PC-9 (cell line): ENCODE data around the gene VIP. TPM values are rescaled to one million over a fixed set of nuclear protein-coding genes. Genes with fewer than 3 reads are reported as not detected.

Experiments used
- BruUV-seq: library from RNA; stranded (reverse); fragments of 400-500 nt; replicated peaks from 2 replicates; lab custom pipeline; 2021; lab: Mats Ljungman, UMichigan
- CTCF ChIA-PET: fragments of 300-600 bp; sonication (Branson Sonifier 250); formaldehyde crosslinking; loops from one replicate; lab custom pipeline; 2022; ENCODE audit warnings: antibody characterized with exemption; lab: Charles Lee
- POLR2A ChIA-PET: fragments of 300-600 bp; sonication (Branson Sonifier 250); formaldehyde crosslinking; loops from one replicate; lab custom pipeline; 2022; ENCODE audit warnings: antibody characterized with exemption; ENCODE audit not compliant: unreplicated experiment; lab: Charles Lee
- DNase-seq, 2 experiments: peaks; one replicate each; pipeline versions ENCODE4 v3.0.0 to v3.0.0-alpha.2; 2015 to 2022; ENCODE audit warnings: mixed read lengths in 1 of 2
- H2AFZ ChIP-seq: fragments of 200-600 bp; sonication (generic); 2 replicates; pipeline ENCODE4 v1.8.1; 2017; ENCODE audit warnings: antibody characterized with exemption
- H3F3A ChIP-seq: fragments of 200-600 bp; sonication (generic); 2 replicates; pipeline ENCODE4 v1.8.1; 2017; ENCODE audit warnings: antibody characterized with exemption, mild to moderate bottlenecking, low read depth; ENCODE audit not compliant: insufficient read depth
- H3K27ac ChIP-seq: fragments of 200-600 bp; sonication (generic); 2 replicates; pipeline ENCODE4 v1.6.1; 2016; ENCODE audit warnings: mixed run types
- H3K27me3 ChIP-seq: fragments of 200-600 bp; sonication (generic); 2 replicates; pipeline ENCODE4 v1.6.1; 2016; ENCODE audit warnings: low read depth, mixed run types; ENCODE audit not compliant: insufficient read depth
- H3K36me3 ChIP-seq: fragments of 200-600 bp; sonication (generic); 2 replicates; pipeline ENCODE4 v1.6.1; 2016; ENCODE audit warnings: low read depth, mixed run types
- H3K4me1 ChIP-seq: fragments of 200-600 bp; sonication (generic); replicated peaks from 2 replicates; pipeline ENCODE4 v1.6.1; 2016; ENCODE audit warnings: mixed run types; ENCODE audit not compliant: insufficient read depth
- H3K4me2 ChIP-seq: fragments of 200-600 bp; sonication (generic); 2 replicates; pipeline ENCODE4 v1.6.1; 2017; ENCODE audit warnings: mixed run types
- H3K4me3 ChIP-seq: fragments of 200-600 bp; sonication (generic); 2 replicates; pipeline ENCODE4 v1.6.1; 2016; ENCODE audit warnings: mixed run types
- H3K79me2 ChIP-seq: fragments of 200-600 bp; sonication (generic); 2 replicates; pipeline ENCODE4 v1.6.1; 2017; ENCODE audit warnings: low read depth, mixed run types
- H3K9me2 ChIP-seq: fragments of 200-600 bp; sonication (generic); 2 replicates; pipeline ENCODE4 v1.8.1; 2017; ENCODE audit warnings: mild to moderate bottlenecking; ENCODE audit not compliant: insufficient read depth
- H3K9me3 ChIP-seq: fragments of 200-600 bp; sonication (generic); 2 replicates; pipeline ENCODE4 v1.8.1; 2016; ENCODE audit warnings: low read depth; ENCODE audit not compliant: insufficient read depth
- H4K20me1 ChIP-seq: fragments of 200-600 bp; sonication (generic); 2 replicates; pipeline ENCODE4 v1.8.1; 2017; ENCODE audit not compliant: insufficient read depth
- EZH2 ChIP-seq: fragments of 200-600 bp; sonication (generic); IDR thresholded peaks from 2 replicates; pipeline ENCODE4 v1.8.0; 2017; ENCODE audit warnings: antibody characterized with exemption, low read depth
- intact Hi-C: fragments of 100-400 bp; cut with micrococcal nuclease; formaldehyde crosslinking; loops from one replicate; pipeline ENCODE4 v1.10.0; 2022; ENCODE audit not compliant: unreplicated experiment
- total RNA-seq: library from RNA; stranded (reverse); gene quantifications from 2 replicates; pipeline ENCODE4 v1.2.3, GENCODE V29; 2021
- TF ChIP-seq, protein P1 (sequence below): fragments of 200-600 bp; sonication (generic); conservative IDR thresholded peaks from 2 replicates; pipeline ENCODE4 v1.6.1; 2017; ENCODE audit warnings: mixed run types, antibody characterized with exemption, mild to moderate bottlenecking, moderate library complexity

VIP gene
- total RNA-seq, 1 experiment from 2014 or later = not detected

DNA sequence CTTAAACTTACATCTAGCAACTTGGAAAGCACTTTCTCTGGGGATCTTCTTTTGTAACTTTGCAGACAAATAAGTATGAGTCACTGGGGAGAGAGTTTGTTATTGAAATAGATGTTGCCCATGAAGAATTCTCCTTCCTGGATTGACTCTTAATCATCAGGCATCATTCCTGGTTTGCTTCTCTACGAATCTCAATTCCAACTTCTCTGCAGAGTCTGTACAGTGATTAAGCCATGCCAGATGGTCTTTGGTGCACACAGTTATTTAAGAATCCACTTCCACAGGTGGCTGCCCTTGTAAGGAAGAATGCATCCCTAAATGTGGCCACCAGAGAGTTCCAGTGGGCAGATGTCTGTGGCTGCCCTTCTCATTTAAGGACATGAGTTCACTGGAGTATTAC is 27.2 kb upstream of the VIP start:
- no peaks in the 10 kb centered on the region for H3K9me3 ChIP-seq
- no peak overlapping the region for H2AFZ ChIP-seq
- no peaks in the 10 kb centered on the region for H4K20me1 ChIP-seq
- no peak overlapping the region for H3K27ac ChIP-seq
- H3K4me3 ChIP-seq = no peak overlapping the region
- H3K9me2 ChIP-seq = no peaks in the 10 kb centered on the region; the same call in 1 of the 2 replicates
- TF ChIP-seq EZH2 = no peak
- TF ChIP-seq, protein P1, sequence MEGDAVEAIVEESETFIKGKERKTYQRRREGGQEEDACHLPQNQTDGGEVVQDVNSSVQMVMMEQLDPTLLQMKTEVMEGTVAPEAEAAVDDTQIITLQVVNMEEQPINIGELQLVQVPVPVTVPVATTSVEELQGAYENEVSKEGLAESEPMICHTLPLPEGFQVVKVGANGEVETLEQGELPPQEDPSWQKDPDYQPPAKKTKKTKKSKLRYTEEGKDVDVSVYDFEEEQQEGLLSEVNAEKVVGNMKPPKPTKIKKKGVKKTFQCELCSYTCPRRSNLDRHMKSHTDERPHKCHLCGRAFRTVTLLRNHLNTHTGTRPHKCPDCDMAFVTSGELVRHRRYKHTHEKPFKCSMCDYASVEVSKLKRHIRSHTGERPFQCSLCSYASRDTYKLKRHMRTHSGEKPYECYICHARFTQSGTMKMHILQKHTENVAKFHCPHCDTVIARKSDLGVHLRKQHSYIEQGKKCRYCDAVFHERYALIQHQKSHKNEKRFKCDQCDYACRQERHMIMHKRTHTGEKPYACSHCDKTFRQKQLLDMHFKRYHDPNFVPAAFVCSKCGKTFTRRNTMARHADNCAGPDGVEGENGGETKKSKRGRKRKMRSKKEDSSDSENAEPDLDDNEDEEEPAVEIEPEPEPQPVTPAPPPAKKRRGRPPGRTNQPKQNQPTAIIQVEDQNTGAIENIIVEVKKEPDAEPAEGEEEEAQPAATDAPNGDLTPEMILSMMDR = no peak
- no peaks in the 10 kb centered on the region for H3K27me3 ChIP-seq
- H3K36me3 ChIP-seq = no peaks in the 10 kb centered on the region
- intact Hi-C loops = no loop called here
- BruUV-seq = no TSS peak
- H3K4me2 ChIP-seq = no peak overlapping the region
- POLR2A ChIA-PET = no interaction called here
- H3F3A ChIP-seq = no peaks in the 10 kb centered on the region
- H3K4me1 ChIP-seq = no peaks in the 10 kb centered on the region
- CTCF ChIA-PET = no interaction called here
- DNase-seq = no peak
- no peaks in the 10 kb centered on the region for H3K79me2 ChIP-seq

DNA sequence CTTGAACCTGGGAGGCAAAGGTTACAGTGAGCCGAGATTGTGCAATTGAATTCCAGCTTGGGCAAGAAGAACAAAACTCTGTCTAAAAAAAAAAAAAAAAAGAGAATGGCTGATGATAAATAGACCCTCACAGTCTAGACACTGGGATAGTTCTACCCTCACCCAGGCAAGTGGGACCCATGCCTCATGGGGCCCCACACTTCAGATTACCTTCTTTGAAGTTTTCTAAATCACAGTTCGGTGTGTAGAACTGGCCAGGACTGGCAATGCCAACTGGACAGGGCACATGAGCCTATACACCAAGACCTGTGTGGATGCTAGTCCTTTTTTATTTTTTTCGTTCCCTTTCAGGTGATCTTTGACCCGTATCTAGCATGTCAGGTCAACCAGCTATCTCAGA is 24.3 kb upstream of the VIP start:
- no peaks in the 10 kb centered on the region for H3K9me3 ChIP-seq
- BruUV-seq = no TSS peak
- no peaks in the 10 kb centered on the region; the same call in 1 of the 2 replicates for H3K9me2 ChIP-seq
- H3K4me1 ChIP-seq = no peaks in the 10 kb centered on the region
- H3K4me2 ChIP-seq = no peak overlapping the region
- no peak for TF ChIP-seq EZH2
- TF ChIP-seq, protein P1 = no peak
- no peak overlapping the region for H3K4me3 ChIP-seq
- H3K27ac ChIP-seq = no peak overlapping the region
- no peaks in the 10 kb centered on the region for H3K36me3 ChIP-seq
- ChIA-PET POLR2A (no interaction called here), CTCF (no interaction called here)
- intact Hi-C loops = no loop called here
- no peaks in the 10 kb centered on the region for H3K27me3 ChIP-seq
- no peak for DNase-seq
- H3F3A ChIP-seq = no peaks in the 10 kb centered on the region
- no peak overlapping the region for H2AFZ ChIP-seq
- no peaks in the 10 kb centered on the region for H3K79me2 ChIP-seq
- no peaks in the 10 kb centered on the region for H4K20me1 ChIP-seq

- Histone ChIP-seq H3K9me2 (no peaks in the 10 kb centered on the region; the same call in 1 of the 2 replicates), H3K79me2 (no peaks in the 10 kb centered on the region), H3K4me2 (no peak overlapping the region), H3F3A (no peaks in the 10 kb centered on the region), H3K27ac (no peak overlapping the region), H4K20me1 (no peaks in the 10 kb centered on the region), H3K27me3 (no peaks in the 10 kb centered on the region), H3K9me3 (no peaks in the 10 kb centered on the region), H2AFZ (no peak overlapping the region), H3K4me1 (no peaks in the 10 kb centered on the region), H3K4me3 (no peak overlapping the region), H3K36me3 (no peaks in the 10 kb centered on the region)
- no TSS peak for BruUV-seq
- ChIA-PET CTCF (interaction anchor here (0.6 kb wide), 1 partner anchor 276 kb away, joined by 3 read pairs; no protein-coding TSS in a partner anchor), POLR2A (no interaction called here)
- no peak for TF ChIP-seq EZH2
- TF ChIP-seq, protein P1 = no peak
- intact Hi-C loops = no loop called here
- no peak for DNase-seq
These were observed 23.1 kb upstream of the VIP start for GRCh38 chr6:152727507-152727906.
